Amniotic epithelial cell (primary cell): ENCODE data around the gene TOMM22.
"Not testable (repeated sequence)": the region's sequence is repeated elsewhere in the genome, so short reads cannot be mapped to it uniquely, and the experiment has no call there.

Source experiments
- DNase-seq: peaks from one replicate; pipeline ENCODE4 v3.0.0-alpha.2; 2010; ENCODE audit warnings: low read depth

The TOMM22 gene

GRCh38 chr22:38681582-38682335, at the start of gene TOMM22:
Gene TOMM22, plus strand, starts transcription at chr22:38681957. Its CDS starts 22 bp downstream, at chr22:38681979.
- peak; percentile 83 for DNase-seq

- DNase-seq, result no peak
Observed at GRCh38 chr22:38632528-38632927, 49.2 kb upstream of the TOMM22 start.

DNA sequence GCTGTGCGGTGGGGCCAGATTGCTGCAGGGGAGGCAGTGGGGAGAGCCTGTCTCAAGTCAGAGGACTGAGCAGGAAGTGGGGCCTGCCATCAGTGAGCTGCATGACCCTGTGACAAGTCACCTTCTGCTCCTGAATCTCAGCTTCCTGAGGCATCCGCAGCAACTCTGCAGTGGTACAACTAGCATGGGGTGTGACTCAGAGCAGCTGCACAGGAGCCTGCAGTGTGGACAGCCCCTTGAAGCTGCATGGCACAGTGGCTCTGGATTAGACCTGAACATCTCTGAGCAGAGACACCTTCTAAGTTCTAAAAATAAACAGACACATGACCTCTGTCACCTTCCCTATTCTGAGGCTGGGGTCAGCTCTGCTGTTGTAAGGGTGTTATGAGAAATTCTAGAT, 43.5 kb upstream of the TOMM22 start:
- DNase-seq, result peak; percentile 8

DNA sequence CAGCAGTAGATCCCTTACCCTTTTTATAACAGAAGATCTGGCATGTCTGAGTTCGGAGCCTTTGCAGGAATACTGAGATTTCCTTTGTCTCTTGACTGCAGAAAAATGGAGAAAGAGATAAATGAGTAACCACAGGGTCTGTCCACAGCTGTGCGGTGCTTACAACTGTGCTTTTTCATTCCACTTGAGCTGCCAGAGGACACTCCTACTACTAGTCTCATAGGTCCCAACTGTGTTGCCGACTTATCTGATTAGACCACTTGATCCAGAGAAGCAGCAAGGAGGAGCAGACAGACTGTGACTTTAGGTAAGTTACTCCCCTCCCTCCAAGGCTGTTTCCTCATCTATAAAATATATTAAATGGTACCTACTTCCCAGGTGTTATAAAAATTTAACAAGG, 43.0 kb upstream of the TOMM22 start:
- DNase-seq, result peak; percentile 69

GRCh38 chr22:38641476-38642040, 40.2 kb upstream of the TOMM22 start:
- DNase-seq, result no peak

DNA sequence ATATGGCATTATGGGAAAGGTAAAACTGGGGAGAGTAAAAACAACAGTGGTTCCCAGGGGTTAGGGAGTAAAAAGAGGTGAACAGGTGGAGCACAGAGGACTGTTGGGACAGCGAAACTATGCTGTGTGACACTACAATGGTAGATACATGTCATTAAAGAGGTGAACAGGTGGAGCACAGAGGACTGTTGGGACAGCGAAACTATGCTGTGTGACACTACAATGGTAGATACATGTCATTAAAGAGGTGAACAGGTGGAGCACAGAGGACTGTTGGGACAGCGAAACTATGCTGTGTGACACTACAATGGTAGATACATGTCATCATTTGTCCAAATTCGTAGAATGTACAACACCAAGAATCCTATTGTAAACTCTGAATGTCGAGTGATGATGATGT, 37.5 kb upstream of the TOMM22 start:
- DNase-seq, result not testable (repeated sequence)

DNA sequence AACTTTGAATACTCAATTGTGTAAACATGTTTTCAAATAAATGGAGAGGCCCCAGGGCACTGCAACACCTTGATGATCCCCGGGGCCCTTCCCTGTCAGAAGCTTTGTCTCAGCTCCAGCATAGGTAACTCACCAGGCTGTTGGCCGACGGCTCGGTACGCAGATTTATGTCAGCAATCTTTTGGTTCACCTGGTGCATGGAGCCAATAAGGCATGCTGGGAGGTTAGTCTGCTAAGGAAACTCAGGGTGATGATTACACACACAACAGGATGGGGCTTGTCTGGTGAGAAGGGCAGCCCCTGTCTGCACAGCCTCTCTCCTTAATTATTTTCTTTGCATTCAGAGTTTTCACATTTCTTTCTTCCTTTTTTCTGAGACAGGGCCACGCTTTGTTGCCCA, 36.3 kb upstream of the TOMM22 start:
- no peak for DNase-seq

GRCh38 chr22:38649841-38650522, 31.8 kb upstream of the TOMM22 start:
- DNase-seq, result no peak

DNA sequence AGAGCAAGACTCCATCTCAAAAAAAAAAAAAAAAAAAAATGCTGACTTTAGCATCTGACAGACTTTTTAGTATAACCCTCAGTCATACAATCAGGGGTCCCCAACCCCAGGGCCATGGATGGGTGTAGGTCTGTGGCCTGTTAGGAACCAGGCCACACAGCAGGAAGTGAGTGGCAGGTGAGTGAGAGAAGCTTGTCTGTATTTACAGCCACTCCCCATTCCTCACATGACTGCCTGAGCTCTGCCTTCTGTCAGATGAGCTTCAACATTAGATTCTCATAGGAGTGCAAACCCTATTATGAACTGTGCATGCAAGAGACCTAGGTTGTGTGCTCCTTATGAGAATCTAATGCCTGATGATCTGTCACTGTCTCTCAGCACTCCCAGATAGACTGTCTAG, 28.9 kb upstream of the TOMM22 start:
- no peak for DNase-seq

DNA sequence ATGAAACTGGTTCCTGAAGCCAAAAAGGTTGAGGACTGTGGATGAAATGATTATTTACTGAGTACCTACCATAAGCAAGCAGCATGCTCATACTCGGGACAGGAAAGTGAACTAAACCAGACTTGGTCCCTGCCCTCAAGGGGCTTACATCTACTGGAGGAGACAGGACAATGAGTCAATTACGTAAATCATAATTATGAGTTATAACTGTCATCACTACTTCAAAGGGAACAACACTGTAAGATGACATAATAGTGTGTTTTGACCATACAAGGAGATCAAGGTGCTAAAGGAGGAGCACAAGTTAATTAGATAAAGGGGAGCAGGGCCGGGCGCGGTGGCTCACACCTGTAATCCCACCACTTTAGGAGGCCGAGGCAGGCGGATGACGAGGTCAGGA, 28.0 kb upstream of the TOMM22 start:
- peak; percentile 3 for DNase-seq

DNA sequence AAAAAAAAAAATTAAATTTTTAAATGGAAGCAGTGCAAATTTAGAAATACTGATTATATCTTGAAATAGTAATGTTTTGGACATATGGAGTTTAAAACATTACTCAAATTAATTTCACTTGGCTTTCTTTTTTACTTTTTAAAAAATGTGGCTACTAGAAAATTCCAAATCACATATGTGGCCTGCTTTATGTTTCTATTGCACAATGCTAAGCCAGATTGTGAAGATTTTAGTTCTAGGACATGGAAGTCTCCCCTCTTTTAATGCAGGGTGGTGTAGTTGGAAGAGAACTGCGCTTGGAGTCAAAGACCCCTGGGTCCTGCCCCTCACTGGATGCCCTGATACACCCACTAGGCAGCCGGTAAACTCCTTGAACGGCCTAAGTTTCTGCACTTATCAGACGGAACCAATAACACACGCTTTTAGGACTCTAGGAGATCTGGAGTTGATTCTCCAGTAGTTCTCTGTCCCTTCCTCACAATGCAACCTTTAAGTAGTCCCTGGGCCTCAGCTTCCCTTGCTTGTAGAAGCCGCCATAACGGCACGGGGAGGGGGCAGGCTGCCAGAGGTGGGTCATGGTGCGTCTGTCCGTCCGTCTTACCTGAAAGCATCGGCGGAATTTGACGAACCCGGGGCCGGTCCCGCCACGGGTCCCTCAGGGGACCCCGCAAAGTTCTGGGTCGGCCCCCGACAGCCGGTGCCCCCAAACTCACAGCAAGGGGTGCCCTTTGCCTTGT, 26.1 kb upstream of the TOMM22 start:
- peak; percentile 18 for DNase-seq

DNA sequence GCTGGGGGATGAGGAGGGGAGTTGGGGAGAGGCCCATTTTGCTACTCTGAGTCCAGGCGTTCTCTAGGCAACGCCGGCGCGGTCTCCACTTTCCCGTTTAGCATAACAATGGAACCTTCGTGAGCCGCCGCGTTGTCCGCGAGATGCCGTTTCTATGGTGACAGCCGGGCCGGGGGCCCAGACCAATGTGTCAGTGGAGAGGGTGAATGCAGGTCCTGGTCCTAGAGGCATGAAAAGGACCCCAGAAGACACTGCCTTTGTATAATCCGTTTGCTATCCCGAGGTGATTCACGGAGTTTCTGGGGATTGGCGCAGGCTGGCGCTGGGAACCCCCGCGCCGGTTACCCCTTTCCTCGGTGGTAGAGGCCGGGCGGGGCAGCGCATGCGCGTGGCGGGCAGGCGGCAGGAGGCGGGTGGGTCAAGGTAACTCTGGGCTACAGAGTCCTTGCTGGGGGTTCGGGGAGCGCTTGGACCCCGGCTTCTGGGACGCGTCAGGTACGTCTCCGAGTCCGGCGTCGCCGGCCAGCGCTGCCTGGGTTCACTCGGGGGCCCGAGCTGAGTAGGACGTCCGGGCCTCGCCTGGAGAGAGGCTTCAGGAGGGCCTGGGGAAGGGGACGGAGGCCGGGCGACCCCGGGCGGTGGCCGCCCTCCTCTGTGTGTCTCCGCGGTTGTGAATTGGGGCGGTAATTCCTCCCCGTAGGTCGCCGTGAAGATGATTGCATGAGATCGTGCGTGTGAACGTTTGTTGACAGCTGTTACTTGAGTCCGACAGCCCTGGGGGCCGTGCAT, 25.3 kb upstream of the TOMM22 start, which contains the start of the genes CBY1 and FAM227A:
TSS of gene CBY1 (plus strand) at position 383 of the 789 bp plus-strand sequence. CDS start 11,417 bp downstream, outside the sequence.
TSS of gene FAM227A (minus strand) at position 137 of the 789 bp plus-strand sequence. CDS start 6,224 bp downstream, outside the sequence.
- DNase-seq, result peak; percentile 75

DNA sequence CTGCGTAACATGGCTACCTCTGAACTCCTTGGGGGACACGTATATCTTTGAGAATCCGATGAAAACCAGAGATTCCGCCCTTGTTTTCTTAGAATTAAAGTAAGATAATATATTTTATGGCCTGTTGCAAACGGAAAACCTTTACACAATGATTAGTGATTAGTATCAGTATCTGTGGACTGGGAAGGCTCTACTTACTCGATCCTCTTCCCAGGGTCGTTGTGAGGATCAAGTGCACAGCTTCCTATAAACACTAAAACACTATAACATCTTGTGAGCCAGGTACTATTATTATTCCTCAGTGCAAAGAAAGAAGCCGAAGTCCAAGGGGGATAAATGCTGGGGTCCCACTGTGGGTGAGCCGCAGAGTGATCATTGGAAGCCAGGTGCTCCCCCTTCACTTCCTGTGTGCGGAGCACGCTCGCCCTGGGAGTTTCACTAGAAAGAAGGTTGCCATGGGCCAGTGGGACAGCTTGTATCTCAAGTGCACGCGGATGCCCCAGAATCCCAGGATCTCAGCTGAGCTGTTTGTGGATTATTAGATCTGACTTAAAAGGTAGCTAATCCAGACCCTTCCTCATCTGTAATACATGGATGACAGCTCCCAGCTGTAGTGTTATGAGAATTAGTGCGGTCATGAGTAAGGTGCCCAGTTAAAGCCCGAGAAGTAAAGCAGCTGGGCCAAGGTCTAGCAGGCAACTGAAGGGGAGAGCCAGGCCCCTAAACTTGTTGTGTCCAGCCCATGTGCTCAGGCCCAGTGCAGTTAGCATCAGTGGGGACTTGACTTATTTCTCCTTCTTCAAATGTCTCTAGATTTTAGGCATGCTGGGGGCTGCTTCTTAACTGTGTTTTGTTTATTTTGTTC, 24.5 kb upstream of the TOMM22 start:
- peak; percentile 32 for DNase-seq

GRCh38 chr22:38674888-38675287, 6.9 kb upstream of the TOMM22 start:
- no peak for DNase-seq

DNA sequence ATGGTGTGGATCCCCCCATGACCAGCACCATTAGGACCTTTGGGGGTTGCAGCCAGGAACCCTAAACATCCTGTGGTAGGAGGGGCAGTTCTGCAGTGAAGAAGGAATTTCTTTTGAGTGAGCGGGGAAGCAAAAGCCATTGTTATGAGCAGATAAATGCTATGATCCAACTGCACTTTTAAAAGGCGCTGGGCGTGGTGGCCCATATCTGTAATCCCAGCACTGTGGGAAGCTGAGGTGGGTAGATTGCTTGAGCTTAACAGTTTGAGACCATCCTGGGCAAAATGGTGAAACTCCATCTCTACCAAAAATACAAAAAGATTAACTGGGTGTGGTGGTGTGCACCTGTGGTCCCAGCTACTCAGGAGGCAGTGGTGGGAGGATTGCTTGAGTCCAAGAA, 5.9 kb upstream of the TOMM22 start:
- no peak for DNase-seq

GRCh38 chr22:38684895-38685294, 3.1 kb downstream of the TOMM22 start:
- DNase-seq, result no peak

GRCh38 chr22:38685761-38686160, 4.0 kb downstream of the TOMM22 start:
- DNase-seq, result no peak

GRCh38 chr22:38689651-38690050, 7.9 kb downstream of the TOMM22 start:
- DNase-seq, result no peak

GRCh38 chr22:38694049-38694448, 12.3 kb downstream of the TOMM22 start:
- no peak for DNase-seq

DNA sequence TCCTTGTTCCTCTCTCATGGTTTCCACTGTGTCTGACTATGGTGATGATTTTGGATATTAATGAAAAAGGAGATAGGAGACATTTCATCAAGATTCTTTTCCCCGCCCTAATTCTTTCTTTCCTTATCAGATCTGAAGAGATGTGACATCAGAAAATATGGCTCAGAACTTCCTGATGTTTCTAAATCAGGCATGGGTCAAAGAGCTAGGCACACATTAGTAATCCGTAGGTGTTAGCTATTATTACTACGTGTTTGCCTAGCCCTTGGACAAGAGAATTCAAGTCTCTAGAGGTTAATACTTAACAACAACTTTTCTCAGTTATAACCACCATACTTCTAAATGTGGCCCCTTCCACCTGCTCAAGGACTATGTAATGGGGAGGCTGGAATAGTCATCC, 13.2 kb downstream of the TOMM22 start:
- no peak for DNase-seq
